Cardiac muscle cell (in vitro differentiated cells and primary cell): ENCODE results near the gene CNRIP1. TPM values are rescaled to one million over a fixed set of nuclear protein-coding genes. Genes with fewer than 3 reads are reported as not detected.
A peak's percentile ranks its signal among the peaks of the same experiment; 100 is the strongest.

Experiments used
- DNase-seq, 2 donors: peaks; one replicate each; pipeline versions ENCODE4 v3.0.0 to v3.0.0-alpha.2; 2010 to 2017; ENCODE audit warnings: low read depth in 1 of 2, low spot score in 1 of 2
- H3K27ac ChIP-seq: fragments of 200-600 bp; sonication (generic); 2 replicates; pipeline ENCODE4 v1.5.1; 2016
- H3K27me3 ChIP-seq: fragments of 200-600 bp; sonication (generic); 2 replicates; pipeline ENCODE4 v1.6.0; 2016; ENCODE audit warnings: control low read depth
- H3K36me3 ChIP-seq: fragments of 200-600 bp; sonication (generic); 2 replicates; pipeline ENCODE4 v1.5.1; 2016; ENCODE audit warnings: control low read depth
- H3K4me1 ChIP-seq: fragments of 200-600 bp; sonication (generic); 2 replicates; pipeline ENCODE4 v1.8.1; 2017; ENCODE audit warnings: low read depth, mild to moderate bottlenecking, mixed run types
- H3K4me3 ChIP-seq: fragments of 200-600 bp; sonication (generic); 2 replicates; pipeline ENCODE4 v1.5.1; 2016; ENCODE audit warnings: mild to moderate bottlenecking
- H3K9me3 ChIP-seq: fragments of 200-600 bp; sonication (generic); 2 replicates; pipeline ENCODE4 v1.5.1; 2017; ENCODE audit warnings: low read depth, mild to moderate bottlenecking, control low read depth
- polyA plus RNA-seq: library from polyadenylated mRNA; unstranded; fragments of >200 nt; fragmentation: Nextera tagmentation; extraction: Ambion mirVana; gene quantifications from 2 replicates; pipeline ENCODE4 v1.2.1, GENCODE V29; 2016
- total RNA-seq: library from RNA; depleted of rRNA; stranded (reverse); fragments of >200 nt; gene quantifications from 2 replicates; pipeline ENCODE4 v1.2.3, GENCODE V29; 2016
- TF ChIP-seq, protein P1 (sequence below): IDR thresholded peaks from 2 replicates; pipeline ENCODE4 v1.5.1; 2012; ENCODE audit warnings: low read depth, mild to moderate bottlenecking, low read length

The CNRIP1 gene
- total and polyA plus RNA-seq, 2 experiments from 2014 or later = 6.9 to 14.3 TPM

DNA sequence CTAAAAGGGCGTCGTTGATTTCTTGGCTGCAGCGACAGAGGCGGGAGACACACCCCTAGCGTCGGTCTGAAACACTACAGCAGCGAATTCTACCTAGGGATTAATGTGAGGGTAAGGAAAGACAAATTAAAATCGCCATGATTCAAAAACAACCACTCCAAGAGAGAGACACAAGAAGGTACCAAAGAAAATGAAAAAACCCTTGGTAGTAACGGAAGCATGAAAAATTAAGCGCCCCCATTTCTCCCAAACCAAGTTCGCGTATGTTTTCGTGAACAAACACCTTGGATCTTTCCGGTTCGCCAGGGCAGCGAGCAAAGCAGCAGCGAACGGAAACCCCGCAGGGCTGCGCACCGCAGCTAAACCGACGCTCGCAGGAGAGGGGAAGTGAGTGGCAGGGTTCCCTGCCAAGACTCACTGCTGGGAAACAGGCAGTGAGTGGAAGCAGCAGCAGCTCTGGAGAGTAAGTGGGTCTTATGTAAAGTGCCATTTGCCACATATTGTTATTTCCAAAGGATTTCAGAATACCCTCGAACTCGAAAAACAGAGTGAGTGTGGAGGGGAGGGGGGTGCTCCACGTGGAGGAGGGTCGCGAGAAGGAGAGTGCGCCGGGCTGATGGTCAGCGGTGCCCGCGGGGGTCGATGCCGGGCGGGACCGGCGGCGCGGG, 68.4 kb downstream of the CNRIP1 start:
- H3K36me3 ChIP-seq = no peaks in the 10 kb centered on the region
- peak; percentile 82 to 87 for DNase-seq
- TF ChIP-seq, protein P1, sequence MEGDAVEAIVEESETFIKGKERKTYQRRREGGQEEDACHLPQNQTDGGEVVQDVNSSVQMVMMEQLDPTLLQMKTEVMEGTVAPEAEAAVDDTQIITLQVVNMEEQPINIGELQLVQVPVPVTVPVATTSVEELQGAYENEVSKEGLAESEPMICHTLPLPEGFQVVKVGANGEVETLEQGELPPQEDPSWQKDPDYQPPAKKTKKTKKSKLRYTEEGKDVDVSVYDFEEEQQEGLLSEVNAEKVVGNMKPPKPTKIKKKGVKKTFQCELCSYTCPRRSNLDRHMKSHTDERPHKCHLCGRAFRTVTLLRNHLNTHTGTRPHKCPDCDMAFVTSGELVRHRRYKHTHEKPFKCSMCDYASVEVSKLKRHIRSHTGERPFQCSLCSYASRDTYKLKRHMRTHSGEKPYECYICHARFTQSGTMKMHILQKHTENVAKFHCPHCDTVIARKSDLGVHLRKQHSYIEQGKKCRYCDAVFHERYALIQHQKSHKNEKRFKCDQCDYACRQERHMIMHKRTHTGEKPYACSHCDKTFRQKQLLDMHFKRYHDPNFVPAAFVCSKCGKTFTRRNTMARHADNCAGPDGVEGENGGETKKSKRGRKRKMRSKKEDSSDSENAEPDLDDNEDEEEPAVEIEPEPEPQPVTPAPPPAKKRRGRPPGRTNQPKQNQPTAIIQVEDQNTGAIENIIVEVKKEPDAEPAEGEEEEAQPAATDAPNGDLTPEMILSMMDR = peak; percentile 75
- H3K4me1 ChIP-seq = peaks cover 28% of the 10 kb centered on the region
- H3K4me3 ChIP-seq = peak overlapping the region; percentile 93
- H3K9me3 ChIP-seq = no peaks in the 10 kb centered on the region
- H3K27me3 ChIP-seq = no peaks in the 10 kb centered on the region
- H3K27ac ChIP-seq = peak overlapping the region; percentile 99

DNA sequence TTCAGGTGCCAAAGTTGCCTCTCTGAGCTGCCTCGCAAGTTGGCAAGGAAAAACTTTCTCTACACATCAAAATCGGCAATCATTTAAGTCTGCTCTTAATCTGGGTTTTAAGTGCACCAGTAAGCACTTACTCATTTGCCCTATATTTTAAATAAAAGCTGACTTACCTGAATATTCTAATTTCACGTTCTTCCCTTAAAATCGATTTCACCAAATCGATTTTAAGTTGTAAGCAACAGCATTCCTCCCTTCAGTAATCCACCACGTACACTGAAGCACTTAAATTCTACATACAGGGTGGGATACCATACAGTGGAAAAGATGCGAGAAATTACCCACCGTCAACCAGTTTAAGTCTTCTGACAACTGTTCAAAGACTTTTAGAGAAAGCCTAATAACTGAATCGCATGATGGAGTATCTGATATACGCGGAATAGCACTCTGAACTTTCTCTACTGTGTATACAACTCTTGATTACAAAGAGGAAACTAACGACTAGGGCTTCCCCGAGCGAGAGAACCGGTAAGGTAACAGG, 69.0 kb downstream of the CNRIP1 start:
- no peak for DNase-seq
- TF ChIP-seq, protein P1 = no peak
- no peaks in the 10 kb centered on the region for H3K9me3 ChIP-seq
- H3K27ac ChIP-seq = peak overlapping the region; percentile 99
- H3K27me3 ChIP-seq = no peaks in the 10 kb centered on the region
- no peaks in the 10 kb centered on the region for H3K36me3 ChIP-seq
- peaks cover 28% of the 10 kb centered on the region for H3K4me1 ChIP-seq
- H3K4me3 ChIP-seq = peak overlapping the region; percentile 93

DNA sequence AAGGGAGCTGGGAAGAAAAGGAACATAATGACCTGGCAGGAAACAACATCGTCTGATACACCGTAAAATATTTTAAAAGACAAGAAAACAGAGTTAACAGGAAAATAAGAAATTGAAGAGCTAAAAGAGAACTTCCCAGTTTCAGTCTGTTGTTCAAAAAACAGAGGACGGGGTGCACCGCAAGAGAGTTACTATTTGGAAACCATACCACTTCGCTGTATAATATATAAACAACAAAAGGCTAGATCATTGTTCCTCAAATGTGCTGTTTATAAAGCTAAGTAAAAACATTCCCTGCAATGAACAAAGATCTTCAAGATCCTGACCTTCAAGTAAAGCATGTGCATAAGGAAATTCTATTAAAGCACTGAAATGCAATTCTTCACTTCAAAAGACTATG, 69.6 kb downstream of the CNRIP1 start:
- Histone ChIP-seq H3K27ac (peak overlapping the region; percentile 99), H3K9me3 (no peaks in the 10 kb centered on the region), H3K4me3 (peak overlapping the region; percentile 93), H3K27me3 (no peaks in the 10 kb centered on the region), H3K36me3 (no peaks in the 10 kb centered on the region), H3K4me1 (peaks cover 28% of the 10 kb centered on the region)
- TF ChIP-seq, protein P1 = no peak
- DNase-seq = no peak

DNA sequence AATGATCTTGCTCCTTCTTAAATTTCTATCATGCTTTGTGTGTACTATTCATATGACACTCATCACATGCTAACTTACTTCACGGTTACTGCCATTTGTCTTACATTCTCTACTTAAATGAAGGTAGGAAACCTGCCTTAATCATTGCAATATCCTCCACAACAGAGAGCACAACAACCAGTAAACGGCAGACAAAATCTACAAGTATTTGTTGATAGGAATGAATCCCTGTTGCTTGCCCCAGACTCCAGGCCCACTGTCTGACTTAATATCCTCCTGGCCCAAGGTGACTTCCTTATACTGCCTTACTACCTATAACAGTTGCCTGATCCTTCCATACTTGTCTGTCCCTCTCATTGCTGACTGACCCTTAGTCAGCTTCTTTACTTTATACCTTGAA, 70.9 kb downstream of the CNRIP1 start:
- no peaks in the 10 kb centered on the region for H3K36me3 ChIP-seq
- H3K27ac ChIP-seq = no peak overlapping the region
- peaks cover 25% of the 10 kb centered on the region for H3K4me1 ChIP-seq
- no peaks in the 10 kb centered on the region for H3K27me3 ChIP-seq
- no peak overlapping the region for H3K4me3 ChIP-seq
- TF ChIP-seq, protein P1 = no peak
- no peak for DNase-seq
- H3K9me3 ChIP-seq = no peaks in the 10 kb centered on the region

DNA sequence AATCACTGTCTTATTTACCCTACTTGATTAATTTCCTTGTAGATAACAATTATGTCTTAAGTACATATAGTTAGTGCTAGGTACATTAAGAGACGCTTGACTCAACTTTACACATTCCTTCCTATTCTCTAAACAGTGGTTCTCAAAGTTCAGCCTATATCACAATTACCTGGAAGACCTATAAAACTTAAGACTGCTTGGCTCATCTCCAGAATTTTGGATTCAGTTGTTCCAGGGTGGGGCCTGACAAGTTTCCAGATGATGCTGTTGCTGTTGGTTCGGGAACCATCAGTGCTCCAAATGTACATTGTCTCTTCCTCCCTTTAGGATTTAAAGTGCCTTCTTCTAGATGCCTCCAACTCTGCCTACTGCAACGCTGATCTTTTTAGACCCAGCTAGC, 71.4 kb downstream of the CNRIP1 start:
- Histone ChIP-seq H3K4me3 (no peak overlapping the region), H3K27ac (no peak overlapping the region), H3K4me1 (peaks cover 21% of the 10 kb centered on the region), H3K9me3 (no peaks in the 10 kb centered on the region), H3K36me3 (no peaks in the 10 kb centered on the region), H3K27me3 (no peaks in the 10 kb centered on the region)
- TF ChIP-seq, protein P1 = no peak
- no peak for DNase-seq
